ENCODE results near the gene EDEM2.
"Not testable (repeated sequence)": the region's sequence is repeated elsewhere in the genome, so short reads cannot be mapped to it uniquely, and the experiment has no call there.

Gene EDEM2

GRCh38 chr20:35146920-35147574 is at the start of gene EDEM2:
EDEM2 (minus strand) TSS chr20:35147336; CDS start chr20:35147258, 78 bp downstream.
- peaks cover 2% of the 10 kb centered on the region for H3K36me3 ChIP-seq (replicated peaks)
- peak within 1 kb of the TSS; percentile 92 for H3K4me3 ChIP-seq (ENCODE audit: low read depth, low read length)
- no peaks in the 10 kb centered on the region for H3K27me3 ChIP-seq (replicated peaks)
- peak within 1 kb of the TSS; percentile 66 for H3K27ac ChIP-seq
- TF ChIP-seq, protein P1, sequence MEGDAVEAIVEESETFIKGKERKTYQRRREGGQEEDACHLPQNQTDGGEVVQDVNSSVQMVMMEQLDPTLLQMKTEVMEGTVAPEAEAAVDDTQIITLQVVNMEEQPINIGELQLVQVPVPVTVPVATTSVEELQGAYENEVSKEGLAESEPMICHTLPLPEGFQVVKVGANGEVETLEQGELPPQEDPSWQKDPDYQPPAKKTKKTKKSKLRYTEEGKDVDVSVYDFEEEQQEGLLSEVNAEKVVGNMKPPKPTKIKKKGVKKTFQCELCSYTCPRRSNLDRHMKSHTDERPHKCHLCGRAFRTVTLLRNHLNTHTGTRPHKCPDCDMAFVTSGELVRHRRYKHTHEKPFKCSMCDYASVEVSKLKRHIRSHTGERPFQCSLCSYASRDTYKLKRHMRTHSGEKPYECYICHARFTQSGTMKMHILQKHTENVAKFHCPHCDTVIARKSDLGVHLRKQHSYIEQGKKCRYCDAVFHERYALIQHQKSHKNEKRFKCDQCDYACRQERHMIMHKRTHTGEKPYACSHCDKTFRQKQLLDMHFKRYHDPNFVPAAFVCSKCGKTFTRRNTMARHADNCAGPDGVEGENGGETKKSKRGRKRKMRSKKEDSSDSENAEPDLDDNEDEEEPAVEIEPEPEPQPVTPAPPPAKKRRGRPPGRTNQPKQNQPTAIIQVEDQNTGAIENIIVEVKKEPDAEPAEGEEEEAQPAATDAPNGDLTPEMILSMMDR (IDR thresholded peaks at IDR 0.05; ENCODE audit: low read depth, low read length, missing control alignments): no peak
- peak; percentile 96 for DNase-seq
- in situ Hi-C loops (cut with HindIII; ENCODE audit: low pct_ligation_motif_present, low sequenced_read_pairs): no loop called here

DNA sequence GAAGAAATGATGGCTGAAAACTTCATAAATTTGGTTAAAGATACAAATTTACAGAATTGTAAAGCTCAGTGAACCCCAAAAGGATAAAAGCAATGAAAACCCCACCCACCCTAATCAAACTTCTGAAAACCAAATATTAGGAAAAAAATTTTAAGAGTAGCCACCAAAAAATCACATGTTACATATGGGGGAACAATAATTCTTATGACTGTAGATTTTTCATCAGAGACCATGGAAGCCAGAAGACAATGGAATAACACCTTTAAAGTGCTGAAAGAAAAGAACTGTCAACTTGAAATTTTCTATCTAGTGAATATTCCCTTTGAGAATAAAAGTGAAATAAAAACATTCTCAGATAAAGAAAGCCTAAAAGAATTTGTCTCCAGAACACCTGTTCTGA is 49.2 kb upstream of the EDEM2 start:
- no peaks in the 10 kb centered on the region for H3K36me3 ChIP-seq (replicated peaks)
- in situ Hi-C loops (cut with HindIII; ENCODE audit: low pct_ligation_motif_present, low sequenced_read_pairs): no loop called here
- TF ChIP-seq, protein P1 (IDR thresholded peaks at IDR 0.05; ENCODE audit: low read depth, low read length, missing control alignments): no peak

DNA sequence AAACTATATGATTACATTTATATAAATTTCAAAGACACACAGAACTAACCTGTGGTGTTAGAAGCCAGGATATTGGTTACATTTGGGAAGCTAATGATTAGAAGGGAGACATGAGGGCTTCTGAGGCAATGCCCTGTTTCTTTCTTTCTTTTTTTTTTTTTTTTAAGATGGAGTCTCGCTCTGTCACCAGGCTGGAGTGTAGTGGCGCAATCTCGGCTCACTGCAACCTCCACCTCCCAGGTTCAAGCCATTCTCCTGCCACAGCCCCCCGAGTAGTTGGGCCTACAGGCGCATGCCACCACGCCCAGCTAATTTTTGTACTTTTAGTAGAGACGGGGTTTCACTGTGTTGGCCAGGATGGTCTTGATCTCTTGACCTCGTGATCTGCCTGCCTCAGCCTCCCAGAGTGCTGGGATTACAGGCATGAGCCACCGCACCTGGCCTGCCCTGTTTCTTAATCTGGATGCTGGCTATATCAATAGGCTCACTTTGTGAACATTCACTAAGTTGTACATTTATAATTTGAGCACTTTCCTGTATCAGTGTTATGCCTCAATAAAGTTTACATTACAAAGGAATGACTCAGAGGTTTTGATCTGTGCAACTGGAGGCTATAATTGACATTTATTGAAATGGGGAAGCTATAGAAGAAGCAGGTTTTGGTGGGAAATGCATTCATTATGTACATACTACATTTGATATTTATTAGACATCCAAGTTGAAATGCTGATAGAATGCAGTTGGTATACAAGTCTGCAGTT is 46.1 kb upstream of the EDEM2 start:
- in situ Hi-C loops (cut with HindIII; ENCODE audit: low pct_ligation_motif_present, low sequenced_read_pairs); H3K27me3 ChIP-seq (replicated peaks); H3K4me3 ChIP-seq (ENCODE audit: low read depth, low read length); DNase-seq; H3K36me3 ChIP-seq (replicated peaks); H3K27ac ChIP-seq: not testable (repeated sequence)

More for the DNA sequence above, 49.2 kb upstream of the EDEM2 start:
- Histone ChIP-seq H3K27ac (no peak overlapping the region), H3K4me3 (ENCODE audit: low read depth, low read length) (no peak overlapping the region), H3K27me3 (replicated peaks) (no peaks in the 10 kb centered on the region)
- no peak for DNase-seq

DNA sequence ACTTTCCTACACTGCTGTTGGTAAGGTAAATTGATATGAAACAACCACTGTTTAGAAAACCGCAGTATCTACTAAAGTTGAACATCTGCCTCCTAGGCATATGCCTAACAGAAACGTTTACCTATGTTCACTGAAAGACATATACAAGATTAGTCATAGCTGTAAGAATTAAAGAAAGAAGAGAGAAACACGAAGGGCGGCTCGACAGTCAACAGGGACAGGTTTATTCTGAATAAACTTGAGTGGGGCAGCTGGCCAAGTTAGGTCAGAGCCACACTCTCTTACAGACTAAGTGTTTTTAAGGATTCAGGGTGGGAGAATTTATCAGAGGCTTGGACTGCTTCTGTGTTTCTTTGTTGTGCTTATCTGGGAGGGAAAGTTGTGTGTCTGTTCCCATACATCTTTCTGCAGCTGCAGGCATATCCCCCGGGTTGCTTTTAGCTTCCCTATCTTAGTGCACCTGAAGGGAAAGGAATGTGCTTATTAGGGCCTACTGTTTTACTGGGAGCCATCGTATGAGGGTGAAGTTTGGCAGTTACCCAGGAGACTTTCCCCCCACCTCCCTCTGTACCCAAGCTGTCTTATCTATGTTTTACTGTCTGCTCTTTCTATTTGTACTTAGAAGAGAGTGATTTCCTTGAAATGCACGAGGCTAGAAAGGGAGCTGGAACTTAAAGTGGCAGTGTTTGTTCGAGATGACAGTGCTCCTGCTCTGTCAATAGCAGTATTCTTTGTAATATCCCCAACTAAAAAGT is 45.2 kb upstream of the EDEM2 start:
- no peak for DNase-seq
- Histone ChIP-seq H3K36me3 (replicated peaks) (no peaks in the 10 kb centered on the region), H3K27me3 (replicated peaks) (no peaks in the 10 kb centered on the region), H3K4me3 (ENCODE audit: low read depth, low read length) (no peak overlapping the region), H3K27ac (no peak overlapping the region)
- in situ Hi-C loops (cut with HindIII; ENCODE audit: low pct_ligation_motif_present, low sequenced_read_pairs): no loop called here
- TF ChIP-seq, protein P1 (IDR thresholded peaks at IDR 0.05; ENCODE audit: low read depth, low read length, missing control alignments): no peak

DNA sequence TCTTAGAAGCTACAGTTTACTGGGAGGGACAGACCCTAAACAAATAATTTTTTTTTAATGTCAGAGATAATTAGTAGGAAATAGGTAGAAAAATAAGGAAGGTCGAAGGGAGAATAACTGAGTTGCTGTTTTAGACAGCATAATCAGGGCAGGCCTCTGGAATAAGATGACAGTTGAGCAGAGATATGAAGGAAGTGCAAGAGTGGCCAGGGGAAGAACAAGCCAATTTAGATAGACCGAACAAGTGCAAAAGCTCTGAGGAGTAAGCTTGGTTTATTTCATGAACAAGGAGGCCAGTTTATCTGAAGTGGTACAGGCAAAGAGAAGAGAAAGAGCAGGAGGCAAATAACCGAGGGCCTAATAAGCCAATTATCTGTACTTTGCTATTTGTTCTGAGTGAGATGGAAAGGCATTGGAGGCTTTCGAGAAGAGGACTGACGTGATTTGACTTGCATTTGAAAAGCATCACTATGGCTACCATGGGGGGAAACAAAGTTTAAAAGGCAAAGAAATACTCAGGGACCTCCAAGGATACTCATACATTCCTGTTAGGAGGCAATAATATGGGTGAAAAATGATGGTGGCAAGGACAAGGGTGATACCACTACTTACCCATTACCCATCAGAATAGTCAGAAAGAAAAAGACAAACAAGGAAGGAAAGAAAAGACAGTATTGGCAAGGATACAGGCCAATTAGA is 44.4 kb upstream of the EDEM2 start:
- no peak overlapping the region for H3K4me3 ChIP-seq (ENCODE audit: low read depth, low read length)
- H3K27me3 ChIP-seq (replicated peaks): no peaks in the 10 kb centered on the region
- H3K27ac ChIP-seq: no peak overlapping the region
- H3K36me3 ChIP-seq (replicated peaks): no peaks in the 10 kb centered on the region
- TF ChIP-seq, protein P1 (IDR thresholded peaks at IDR 0.05; ENCODE audit: low read depth, low read length, missing control alignments): no peak
- in situ Hi-C loops (cut with HindIII; ENCODE audit: low pct_ligation_motif_present, low sequenced_read_pairs): no loop called here
- DNase-seq: no peak
